AG08395 (cell line): ENCODE results near the gene GLI3.
"Not testable (repeated sequence)": the region's sequence is repeated elsewhere in the genome, so short reads cannot be mapped to it uniquely, and the experiment has no call there.

Source experiments
- DNase-seq: peaks from one replicate; pipeline ENCODE4 v3.0.0; 2012; ENCODE audit warnings: mixed read lengths, low spot score

GLI3 gene

DNA sequence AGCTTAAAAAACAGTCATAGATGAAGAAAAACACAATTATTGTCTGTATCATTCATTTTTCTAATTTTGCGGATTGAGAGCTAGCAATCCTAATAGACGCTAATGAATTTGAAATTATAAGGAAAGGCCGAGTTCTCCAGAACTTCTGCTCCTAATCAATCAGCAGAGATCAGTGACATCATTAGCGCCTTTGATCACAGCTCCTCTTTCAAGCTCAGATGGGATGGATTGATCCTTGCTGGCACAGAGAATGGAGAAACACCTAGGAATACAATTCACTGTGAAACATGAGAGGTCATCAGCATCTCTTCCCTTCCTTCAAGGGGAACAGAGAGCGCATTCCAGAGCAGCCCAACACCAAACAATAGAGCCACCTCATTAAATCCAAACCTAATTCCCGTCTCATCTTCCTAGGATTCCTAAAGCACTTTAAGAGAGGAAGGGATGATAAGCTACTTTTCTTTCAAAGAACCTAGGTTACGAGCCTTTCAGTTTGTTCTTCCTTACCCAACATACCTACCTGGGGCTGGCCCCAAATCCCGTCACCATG, 24.4 kb downstream of the GLI3 start:
- DNase-seq: no peak

- DNase-seq: no peak
Observed at GRCh38 chr7:42211938-42212337, 25.1 kb downstream of the GLI3 start.

- DNase-seq: no peak
Observed at GRCh38 chr7:42210779-42211178, 26.2 kb downstream of the GLI3 start.

GRCh38 chr7:42210333-42210732, 26.7 kb downstream of the GLI3 start:
- DNase-seq: no peak

DNA sequence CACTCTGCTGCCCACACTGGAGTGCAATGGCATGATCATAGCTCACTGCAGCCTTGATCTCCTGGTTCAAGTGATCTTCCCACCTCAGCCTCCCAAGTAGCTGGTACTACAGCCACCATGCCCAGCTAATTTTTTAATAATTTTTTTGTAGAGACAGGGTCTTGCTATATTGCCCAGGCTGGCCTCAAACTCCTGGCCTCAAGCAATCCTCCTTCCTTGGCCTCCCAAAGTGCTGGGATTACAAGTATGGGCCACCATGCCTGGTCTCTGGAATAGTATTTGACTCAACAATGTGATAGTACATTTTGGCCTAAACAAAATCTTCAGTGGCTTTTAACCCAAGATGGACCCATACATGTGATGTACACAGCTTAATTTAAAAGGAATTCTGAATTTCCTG, 27.9 kb downstream of the GLI3 start:
- DNase-seq: not testable (repeated sequence)

- peak; percentile 70 for DNase-seq
Observed at GRCh38 chr7:42208572-42208971, 28.4 kb downstream of the GLI3 start.

GRCh38 chr7:42207420-42207819, 29.6 kb downstream of the GLI3 start:
- DNase-seq: no peak

DNA sequence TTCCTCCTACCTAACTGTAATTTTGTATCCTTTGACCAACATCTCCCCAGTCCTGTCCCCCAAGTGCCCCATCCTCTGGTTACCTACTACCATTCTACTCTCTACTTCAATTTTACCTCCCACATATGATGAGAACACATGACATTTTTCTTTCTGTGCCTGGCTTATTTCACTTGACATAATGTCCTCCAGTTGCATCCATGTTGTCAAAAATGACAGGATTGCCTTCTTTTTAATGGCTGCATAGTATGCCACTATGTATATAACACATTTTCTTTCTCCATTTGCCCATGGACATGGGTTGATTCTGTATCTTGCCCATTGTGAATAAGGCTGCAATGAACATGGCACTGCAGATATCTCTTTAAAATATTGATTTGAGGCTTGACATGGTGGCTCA, 33.7 kb downstream of the GLI3 start:
- no peak for DNase-seq

DNA sequence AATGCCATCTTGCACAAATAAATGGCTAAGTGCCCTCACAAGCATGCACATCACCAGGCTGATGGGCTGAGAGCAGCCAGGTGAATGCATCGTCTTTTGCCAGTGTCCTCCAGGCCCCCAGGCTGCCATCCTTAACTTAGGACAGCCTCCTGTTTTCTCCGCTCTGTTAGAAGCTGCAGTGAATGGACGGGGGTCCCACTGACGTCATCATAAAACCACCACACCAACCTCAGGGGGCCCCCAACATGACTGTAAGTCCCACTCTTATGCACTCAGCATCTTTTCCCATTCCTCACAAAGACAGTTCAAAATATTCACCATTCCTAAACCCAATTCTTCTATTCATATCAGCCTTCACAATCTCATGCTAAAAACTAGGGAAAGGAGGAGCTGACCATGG, 34.4 kb downstream of the GLI3 start:
- no peak for DNase-seq

- DNase-seq: peak; percentile 74
Observed at GRCh38 chr7:42198974-42199668, 37.9 kb downstream of the GLI3 start.

DNA sequence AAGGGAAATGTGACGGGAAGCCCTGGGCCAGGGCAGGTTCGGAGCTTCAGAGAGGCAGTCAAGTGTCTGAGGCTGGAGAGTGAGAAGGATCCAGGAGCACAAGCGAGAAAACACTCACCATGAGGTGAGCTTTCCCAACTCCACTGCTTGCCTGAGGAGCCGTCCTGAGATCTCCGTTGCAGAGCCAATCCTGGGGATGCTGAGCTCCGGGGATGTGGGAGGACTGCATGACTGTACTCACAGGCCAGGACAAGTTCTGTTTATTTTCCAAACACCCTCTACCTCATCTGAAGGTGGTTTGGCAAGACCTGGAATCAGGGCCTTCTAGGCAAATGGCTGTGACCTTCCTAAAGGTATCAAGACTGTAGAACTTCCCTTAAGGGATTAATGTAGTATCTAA, 38.7 kb downstream of the GLI3 start:
- peak; percentile 28 for DNase-seq

DNA sequence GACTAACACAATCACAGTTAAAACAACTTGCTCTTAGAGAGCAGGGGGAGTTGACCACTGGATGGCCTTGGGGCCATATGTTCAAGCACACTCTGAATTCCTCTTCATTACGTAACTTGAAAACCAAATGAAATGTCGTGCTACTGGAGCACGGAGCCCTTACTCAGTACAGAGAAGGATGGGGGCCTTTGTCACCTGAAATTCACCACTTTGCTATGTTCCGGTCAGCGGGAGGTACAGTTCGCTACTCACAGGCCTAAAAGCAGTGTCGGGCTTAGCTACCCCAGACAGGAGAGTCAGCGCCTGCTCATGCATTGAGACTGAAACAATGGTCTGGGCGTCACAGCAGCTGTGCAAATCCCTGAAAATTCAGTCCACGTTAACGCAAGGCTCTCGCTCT, 39.6 kb downstream of the GLI3 start:
- DNase-seq: peak; percentile 47

DNA sequence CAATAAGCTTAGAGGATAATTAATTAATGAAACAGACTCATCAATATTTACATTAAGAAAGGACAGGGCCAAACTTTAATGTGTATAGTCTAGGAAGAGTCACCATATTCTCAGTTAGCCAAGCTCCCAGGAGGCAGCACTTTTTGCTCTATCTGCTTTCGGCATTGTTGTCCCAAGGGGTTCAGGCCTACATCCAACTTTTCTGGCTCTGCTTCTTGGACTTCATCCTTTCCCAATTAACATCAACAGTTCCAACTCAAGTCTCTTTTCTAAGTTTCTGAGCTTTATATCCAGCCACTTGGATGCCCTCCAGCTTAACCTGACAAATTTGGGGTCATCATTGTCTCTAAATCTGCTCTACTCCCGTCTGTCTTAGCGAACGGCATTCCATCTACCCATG, 42.8 kb downstream of the GLI3 start:
- no peak for DNase-seq

DNA sequence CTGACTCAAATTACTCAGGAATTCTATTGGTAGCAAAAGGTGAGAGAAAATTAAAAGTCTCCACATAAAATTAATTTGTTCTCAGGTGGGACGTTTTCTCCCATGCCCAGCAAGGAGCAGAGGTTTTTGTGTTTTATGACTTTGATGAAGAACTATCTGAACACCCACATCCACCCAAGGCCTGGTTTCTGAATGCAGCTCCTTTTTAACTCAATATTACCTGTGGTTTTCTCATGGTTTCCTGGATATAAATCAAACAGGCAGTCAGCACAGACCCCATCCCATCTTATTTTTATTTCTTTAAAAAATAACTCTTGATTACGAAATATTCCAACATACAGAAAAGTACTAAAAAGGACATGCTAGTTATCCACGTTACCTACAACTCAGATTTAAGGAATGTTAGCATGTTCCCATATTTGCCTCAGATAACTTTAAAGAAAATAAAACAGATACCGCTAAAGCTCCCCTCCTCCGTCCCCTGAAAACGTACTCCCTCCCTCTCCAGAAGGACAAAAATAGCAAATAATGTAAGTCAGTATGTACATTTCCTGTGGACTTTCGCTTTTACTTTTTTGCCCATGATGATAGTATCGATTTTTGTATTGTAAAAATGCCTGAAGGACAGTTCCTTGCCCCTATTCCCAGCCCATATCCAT, 43.4 kb downstream of the GLI3 start:
- DNase-seq: no peak

- DNase-seq: no peak
Observed at GRCh38 chr7:42192851-42193461, 44.1 kb downstream of the GLI3 start.

GRCh38 chr7:42192066-42192465, 44.9 kb downstream of the GLI3 start:
- DNase-seq: peak; percentile 54

GRCh38 chr7:42189535-42189934, 47.5 kb downstream of the GLI3 start:
- no peak for DNase-seq

GRCh38 chr7:42186151-42186550, 50.9 kb downstream of the GLI3 start:
- no peak for DNase-seq

- DNase-seq: no peak
Observed at GRCh38 chr7:42185726-42186125, 51.3 kb downstream of the GLI3 start.

- no peak for DNase-seq
Observed at GRCh38 chr7:42183547-42183946, 53.5 kb downstream of the GLI3 start.

DNA sequence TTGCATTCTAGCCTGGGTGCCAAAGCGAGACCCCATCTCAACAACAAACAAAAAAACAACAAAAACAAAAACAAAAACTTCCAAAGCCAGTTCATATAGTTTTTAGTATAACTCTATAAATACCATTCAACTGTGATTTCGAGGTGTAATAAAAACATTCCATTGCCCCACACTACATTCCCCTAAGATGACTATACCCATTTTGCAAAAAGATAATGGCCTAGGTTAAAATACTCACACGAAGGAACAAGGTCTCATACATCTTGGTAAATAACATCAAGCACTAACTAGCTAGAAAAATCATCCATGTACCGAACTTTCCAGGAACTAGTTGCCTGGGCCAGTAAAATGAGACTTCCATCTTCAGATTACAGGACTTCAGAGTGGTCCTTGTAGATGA, 55.4 kb downstream of the GLI3 start:
- no peak for DNase-seq

DNA sequence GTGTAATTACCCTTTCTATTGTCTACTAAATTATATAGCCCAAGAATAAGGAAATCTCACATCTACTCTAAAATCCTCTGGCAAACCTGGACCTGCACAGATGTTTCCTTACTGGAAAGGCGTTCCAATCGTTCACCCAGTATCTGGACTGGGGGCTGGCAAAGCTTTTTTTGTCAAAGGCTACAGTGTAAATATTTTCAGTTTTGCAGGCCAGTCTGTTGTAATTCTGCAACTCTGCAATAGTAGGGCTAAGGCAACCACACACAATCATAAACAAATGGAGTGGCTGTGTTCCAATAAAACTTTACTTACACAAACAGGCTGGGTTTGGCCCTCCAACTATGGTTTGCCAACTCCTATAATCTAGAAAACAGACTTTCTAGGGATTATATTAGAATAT, 56.2 kb downstream of the GLI3 start:
- DNase-seq: no peak

DNA sequence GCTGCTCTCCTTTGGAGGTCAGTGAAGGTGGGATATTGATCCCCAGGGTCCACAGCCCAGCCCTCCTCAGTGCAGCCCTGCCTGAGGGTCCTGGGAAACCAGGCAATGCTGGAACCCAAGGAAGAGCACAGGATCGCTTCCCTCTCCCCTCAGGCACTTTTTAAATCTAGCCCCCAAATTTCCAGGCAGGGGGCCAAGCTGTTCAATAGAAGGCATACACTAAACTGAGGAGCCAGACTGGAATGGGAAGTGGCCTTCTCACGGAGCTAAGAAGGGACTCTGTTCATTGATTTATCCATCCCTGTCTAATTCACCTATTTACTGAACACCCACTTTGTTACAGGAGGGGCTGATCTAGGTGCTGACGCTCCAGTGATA, 60.3 kb downstream of the GLI3 start:
- no peak for DNase-seq
